Stimulated activated CD8-positive, alpha-beta memory T cell treated with anti-CD3 and anti-CD28 coated beads, Interleukin-7, amount 100 ng/mL, for 4 hours (primary cell): ENCODE results near the gene TBL1XR1.
"Not testable (repeated sequence)": the region's sequence is repeated elsewhere in the genome, so short reads cannot be mapped to it uniquely, and the experiment has no call there.

Experiments
- DNase-seq, 2 donors: peaks; one replicate each; pipeline ENCODE4 v3.0.0-alpha.2; 2020; ENCODE audit warnings: low read depth in 2 of 2

TBL1XR1 gene

GRCh38 chr3:177182352-177182751 is 14.9 kb downstream of the TBL1XR1 start:
- no peak for DNase-seq

GRCh38 chr3:177181418-177181817 is 15.9 kb downstream of the TBL1XR1 start:
- no peak for DNase-seq

DNA sequence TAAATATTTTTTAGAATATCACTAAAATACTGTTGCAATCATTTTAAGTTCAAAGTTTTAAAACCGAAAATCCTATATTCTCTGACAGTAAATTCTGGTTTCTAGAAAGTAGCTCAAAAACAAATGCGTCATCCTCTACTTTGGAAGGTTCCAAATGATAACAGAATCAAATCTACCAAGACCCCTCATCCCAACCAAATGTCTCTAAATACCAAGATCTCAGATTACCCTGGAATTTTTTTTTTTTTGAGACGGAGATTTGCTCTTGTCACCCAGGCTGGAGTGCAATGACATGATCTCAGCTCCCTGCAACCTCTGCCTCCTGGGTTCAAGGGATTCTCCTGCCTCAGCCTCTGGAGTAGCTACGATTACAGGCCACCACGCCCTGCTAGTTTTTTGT is 16.8 kb downstream of the TBL1XR1 start:
- no peak for DNase-seq

- DNase-seq, result no peak
These were observed 17.8 kb downstream of the TBL1XR1 start for GRCh38 chr3:177179281-177180067.

DNA sequence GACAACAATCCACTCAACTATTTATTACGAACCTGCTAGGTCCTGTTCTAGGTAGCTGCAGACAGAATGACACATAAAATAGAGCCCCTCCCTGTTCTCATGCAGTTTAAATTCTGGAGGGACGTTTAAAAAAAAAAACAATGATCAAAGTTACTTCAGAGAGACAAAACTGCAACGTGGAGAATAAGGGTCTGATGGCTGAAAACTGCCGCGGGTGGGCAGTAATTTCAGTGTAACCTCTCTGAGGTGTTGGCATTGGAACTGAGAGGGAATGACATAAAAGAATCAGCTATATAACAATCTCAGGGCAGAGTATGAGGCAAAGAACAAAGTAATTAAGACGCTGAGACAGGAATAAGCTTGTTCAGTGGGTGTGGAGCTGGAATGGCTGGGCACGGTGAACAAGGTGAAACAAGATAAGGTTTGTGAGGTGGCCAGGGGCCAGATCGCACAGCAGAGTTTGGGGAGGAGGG is 19.5 kb downstream of the TBL1XR1 start:
- no peak for DNase-seq

DNA sequence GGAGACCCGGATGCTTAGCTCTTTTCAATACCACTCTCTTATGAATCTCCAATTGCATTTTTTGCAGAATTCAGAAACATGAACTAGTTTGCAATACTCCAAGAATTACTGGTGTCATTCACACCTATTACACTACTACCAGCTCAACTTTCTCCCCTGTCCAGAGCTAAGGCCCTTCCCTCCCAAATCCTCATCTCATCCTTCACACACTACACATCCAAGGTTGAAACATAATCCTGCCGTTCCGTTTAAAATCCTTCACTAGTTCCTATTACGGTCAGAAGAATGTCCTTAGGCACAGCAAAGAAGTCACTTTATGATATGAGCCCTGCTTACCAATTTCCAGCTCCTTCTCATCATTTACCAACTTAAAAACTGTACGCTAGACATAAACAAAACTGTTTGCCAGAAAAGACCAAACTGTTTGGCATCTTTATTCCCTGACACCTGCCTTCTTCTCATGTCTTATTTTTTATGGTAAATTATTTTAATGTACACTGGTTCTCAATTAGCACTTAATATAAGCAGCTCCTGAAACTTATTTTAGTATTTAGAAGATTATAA is 22.6 kb downstream of the TBL1XR1 start:
- no peak for DNase-seq

DNA sequence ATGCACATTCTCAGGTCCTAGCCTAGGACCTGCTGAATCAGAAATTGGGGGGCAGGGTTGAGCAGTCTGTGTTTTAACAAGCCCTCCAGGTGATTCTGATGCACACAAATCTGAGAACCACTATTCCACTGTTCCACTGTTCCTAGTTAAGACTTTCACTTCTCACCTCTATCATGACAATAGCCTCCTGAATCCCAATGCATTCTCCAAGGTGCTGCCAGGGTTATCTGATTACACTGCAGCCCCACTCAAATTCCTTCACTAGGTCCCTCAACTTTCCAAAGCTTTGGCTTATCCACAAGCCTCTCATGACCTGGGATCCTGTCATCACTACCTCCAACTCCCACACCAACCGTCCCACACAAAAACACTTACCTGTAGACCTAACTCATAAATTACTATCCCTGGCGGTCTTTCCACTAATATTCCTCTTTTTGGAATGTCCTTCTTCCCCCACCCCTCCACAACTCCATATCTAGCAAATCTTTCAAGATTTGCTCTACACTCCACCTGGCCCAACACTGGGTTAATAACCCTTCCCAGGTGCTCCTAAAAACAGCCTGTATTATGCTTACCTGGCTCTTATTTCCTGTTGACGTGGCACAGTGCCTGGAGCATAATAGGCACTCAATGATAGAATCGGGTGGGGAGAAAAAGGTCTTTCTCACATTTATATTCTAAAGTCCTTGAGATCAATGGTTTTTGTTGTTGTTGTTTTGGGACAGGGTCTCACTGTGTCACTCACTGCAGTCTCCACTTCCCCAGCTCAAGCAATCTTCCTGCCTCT is 27.2 kb downstream of the TBL1XR1 start:
- DNase-seq, result no peak

DNA sequence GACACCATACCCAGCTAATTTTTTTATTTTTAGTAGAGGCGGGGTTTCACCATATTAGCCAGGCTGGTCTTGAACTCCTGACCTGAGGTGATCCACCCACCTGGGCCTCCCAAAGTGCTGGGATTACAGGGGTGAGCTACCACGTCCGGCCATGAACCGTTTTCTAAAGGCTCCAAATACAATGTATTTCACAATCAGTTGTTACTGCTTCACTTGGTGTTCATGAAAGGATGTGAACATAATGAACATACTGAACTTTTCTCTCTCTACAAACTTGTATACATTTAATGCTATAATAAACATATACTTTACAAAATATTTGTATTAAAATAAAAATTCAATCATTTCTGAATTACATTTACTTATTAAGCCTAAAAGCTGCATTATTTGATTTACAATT is 28.9 kb downstream of the TBL1XR1 start:
- no peak for DNase-seq

- DNase-seq, result no peak
These were observed 34.5 kb downstream of the TBL1XR1 start for GRCh38 chr3:177162742-177163141.

DNA sequence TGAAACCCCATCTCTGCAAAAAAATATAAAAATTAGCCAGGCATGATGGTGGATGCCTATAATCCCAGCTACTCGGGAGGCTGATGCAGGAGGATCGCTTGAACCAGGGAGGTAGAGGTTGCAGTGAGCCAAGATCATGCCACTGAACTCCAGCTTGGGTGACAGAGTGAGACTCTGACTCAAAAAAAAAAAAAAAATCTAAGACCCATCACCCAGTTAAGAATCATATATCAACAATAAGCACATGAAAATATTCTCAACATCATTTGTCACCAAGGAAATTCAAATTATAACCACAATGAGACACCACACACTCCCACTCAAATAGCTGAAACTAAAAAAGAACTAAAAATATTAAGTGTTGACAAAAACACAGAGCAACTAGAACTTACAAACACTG is 35.7 kb downstream of the TBL1XR1 start:
- DNase-seq, result not testable (repeated sequence)

GRCh38 chr3:177158461-177158860 is 38.8 kb downstream of the TBL1XR1 start:
- DNase-seq, result no peak

- DNase-seq, result no peak
These were observed 39.8 kb downstream of the TBL1XR1 start for GRCh38 chr3:177157492-177157891.

DNA sequence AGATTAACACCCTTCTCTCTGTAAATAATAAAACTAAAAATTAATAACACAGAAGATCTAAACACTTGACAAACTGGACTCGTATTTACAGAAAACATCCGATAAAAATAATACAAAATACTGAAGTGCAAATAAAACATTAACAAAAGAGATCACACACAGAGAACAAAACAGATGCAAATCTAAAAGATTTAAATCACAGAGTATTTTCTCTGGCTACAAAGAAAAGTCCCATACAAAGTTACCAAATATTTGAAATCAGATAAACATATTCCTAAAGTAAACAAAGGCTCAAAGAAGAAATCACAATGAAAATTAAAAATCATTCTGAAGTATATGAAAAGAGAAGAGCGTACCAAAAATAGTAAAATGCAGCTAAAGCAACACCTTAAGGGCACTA is 42.5 kb downstream of the TBL1XR1 start:
- DNase-seq, result no peak

DNA sequence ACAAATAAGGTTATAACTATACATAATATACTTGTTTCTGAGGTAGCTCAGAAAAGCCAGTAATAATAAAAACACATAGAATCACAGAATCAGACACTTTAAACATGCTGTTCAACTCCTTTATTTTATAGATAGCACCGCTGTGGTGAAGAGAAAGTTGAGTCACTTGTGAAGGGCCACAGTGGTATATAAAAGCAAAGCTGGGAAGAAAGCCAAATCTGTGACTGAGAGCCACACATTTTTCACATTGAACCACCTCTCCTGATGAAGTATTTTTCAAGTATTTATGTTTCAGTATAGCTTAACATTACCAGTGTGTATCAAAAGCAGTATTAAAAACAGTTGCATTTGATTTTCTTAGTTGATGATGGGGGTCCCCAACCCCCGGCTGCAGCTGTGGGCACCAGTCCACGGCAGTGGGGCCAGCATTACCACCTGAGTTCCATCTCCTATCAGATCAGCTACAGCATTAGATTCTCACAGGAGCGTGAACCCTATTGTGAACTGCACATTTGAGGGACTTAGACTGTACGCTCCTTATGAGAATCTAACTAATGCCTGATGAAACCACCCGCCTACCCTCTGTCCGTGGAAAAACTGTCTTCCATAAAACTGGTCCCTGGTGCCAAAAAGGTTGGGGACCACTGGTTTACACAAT is 46.2 kb downstream of the TBL1XR1 start:
- DNase-seq, result no peak

GRCh38 chr3:177150218-177150916 is 46.9 kb downstream of the TBL1XR1 start:
- no peak for DNase-seq

DNA sequence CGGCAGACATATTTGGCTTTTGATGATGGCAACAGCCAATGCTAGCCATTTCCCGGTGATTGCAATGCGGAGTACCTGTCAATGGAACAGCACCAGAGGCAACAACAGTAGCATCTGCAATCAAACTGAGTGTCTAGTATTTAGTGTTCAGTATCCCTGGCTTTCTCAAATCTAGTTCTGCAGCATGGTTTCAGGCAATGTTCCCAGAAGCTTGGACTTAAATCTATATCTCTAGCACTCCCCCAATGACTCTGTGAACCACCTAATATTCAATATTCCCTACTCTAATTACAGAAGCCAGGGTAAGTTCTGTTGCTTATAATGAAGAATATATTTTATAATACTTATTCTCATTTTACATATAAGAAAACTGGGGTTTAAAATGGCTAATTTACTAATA is 48.2 kb downstream of the TBL1XR1 start:
- no peak for DNase-seq

DNA sequence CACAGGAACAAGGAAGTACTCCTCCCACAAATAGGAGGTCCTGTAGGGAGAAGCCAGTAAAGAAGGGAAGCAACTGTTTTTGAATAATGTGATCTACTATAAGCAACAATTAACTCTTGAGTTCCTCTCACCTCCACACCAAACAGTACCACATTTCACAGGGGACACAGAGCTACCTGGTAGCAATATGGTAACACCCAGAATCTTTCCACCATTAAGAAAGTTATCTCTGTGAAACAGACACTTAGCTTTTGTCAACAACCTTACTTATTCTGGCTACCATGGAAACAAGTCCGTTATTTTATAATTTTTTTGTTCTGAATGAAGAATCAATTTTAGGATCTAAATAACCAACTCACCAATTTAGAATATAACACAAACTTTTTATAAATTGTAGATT is 49.5 kb downstream of the TBL1XR1 start:
- DNase-seq, result no peak

DNA sequence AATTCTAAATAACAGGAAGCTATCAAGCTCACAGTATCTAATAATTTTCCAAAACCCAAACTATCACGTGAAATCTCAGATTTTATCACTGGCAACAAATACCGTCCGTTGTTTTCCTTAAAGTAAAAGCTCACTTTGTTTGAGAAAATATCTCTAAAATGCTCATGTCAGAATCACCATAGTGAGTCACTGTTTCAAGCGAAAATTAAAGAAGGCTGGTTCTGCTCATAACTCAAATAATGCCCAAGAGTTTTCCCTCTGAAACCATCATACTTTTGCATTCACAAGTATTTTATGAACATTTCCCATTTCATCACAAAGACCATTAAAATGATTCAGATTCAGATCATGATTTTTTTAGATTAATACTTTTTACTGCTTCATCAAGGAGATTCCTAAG is 50.6 kb downstream of the TBL1XR1 start:
- no peak for DNase-seq

DNA sequence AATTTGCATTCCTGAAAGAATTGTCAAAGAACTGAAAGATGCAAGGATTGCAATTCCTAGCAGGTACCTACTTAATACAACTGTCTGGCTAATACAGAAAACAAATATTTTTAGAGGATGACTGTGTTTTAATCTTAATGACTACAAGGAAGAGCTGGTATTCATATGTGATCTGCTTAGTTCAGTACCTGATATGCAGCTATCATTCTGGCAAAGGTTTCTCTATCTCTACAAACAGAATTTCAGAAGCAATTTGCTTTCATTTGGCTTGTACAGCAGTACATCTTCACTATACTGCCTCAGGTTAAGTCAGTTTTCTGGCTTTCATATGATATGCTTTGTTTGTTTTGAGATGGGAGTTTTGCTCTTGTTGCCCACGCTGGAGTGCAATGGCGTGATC is 51.3 kb downstream of the TBL1XR1 start:
- DNase-seq, result no peak

GRCh38 chr3:177145381-177145780 is 51.9 kb downstream of the TBL1XR1 start:
- DNase-seq, result no peak

- DNase-seq, result no peak
These were observed 52.4 kb downstream of the TBL1XR1 start for GRCh38 chr3:177144922-177145321.
